K562 (cell line): ENCODE results near the gene PDCL3. TPM values are rescaled to one million over a fixed set of nuclear protein-coding genes. Genes with fewer than 3 reads are reported as not detected.

Experiments
- ATAC-seq: fragments of 200-7000 bp; cut with Tn5 transposase; 3 replicates; pipeline ENCODE4 v1.9.1; 2020; ENCODE audit warnings: moderate library complexity
- BruUV-seq: library from RNA; stranded (reverse); fragments of 400-500 nt; replicated peaks from 2 replicates; lab custom pipeline; 2021; lab: Mats Ljungman, UMichigan
- CTCF ChIA-PET: fragments of 300-600 bp; formaldehyde crosslinking; extraction: SDS; loops from one replicate; lab custom pipeline; 2021; ENCODE audit warnings: low intra/inter-chr PET ratio; lab: Yijun Ruan, JAX
- POLR2A ChIA-PET: fragments of 300-600, 350-650 bp; sonication (Branson Sonifier 250); formaldehyde crosslinking; extraction: SDS; loops from one replicate; lab custom pipeline; 2021; ENCODE audit warnings: antibody characterized with exemption, inconsistent platforms; lab: Yijun Ruan, JAX
- DNase-seq, 4 experiments: peaks; one replicate each; pipeline versions ENCODE4 v3.0.0 to v3.0.0-alpha.2; 2011 to 2018; ENCODE audit warnings: low spot score in 3 of 4, mixed read lengths in 3 of 4; ENCODE audit errors: extremely low read depth in 1 of 4
- FAIRE-seq: peaks from 2 replicates; lab custom pipeline; 2011; peaks lifted over from hg19 to GRCh38; lab: Jason Lieb, UNC
- H2AFZ ChIP-seq: 2 replicates; pipeline ENCODE4 v1.6.0; 2011; ENCODE audit warnings: low read depth, low read length, control low read depth, inconsistent platforms
- H3K27ac ChIP-seq: fragments of 200-600 bp; 3 replicates; pipeline ENCODE4 v1.8.0; 2011; ENCODE audit warnings: low read depth, mild to moderate bottlenecking, control low read depth, inconsistent platforms, low read length, moderate library complexity, mixed read lengths; ENCODE audit errors: extremely low read depth
- H3K27me3 ChIP-seq, 2 experiments: fragments of 300-600 bp in 1 of 2; 2 replicates in 1 of 2; 3 replicates in 1 of 2; pipeline versions ENCODE4 v1.6.0 to v1.8.0; 2011; ENCODE audit warnings: inconsistent platforms in 2 of 2, low read length in 2 of 2, mild to moderate bottlenecking in 1 of 2, mixed read lengths in 1 of 2, moderate library complexity in 1 of 2; ENCODE audit not compliant: control insufficient read depth in 2 of 2, insufficient read depth in 2 of 2
- H3K36me3 ChIP-seq: fragments of 300-600 bp; 3 replicates; pipeline ENCODE4 v1.8.0; 2011; ENCODE audit warnings: mild to moderate bottlenecking, low read length, inconsistent platforms; ENCODE audit not compliant: control insufficient read depth, insufficient read depth
- H3K4me1 ChIP-seq, 2 experiments: fragments of 200-600 bp in 1 of 2; replicated peaks in 1 of 2; 2 replicates in 1 of 2; 3 replicates in 1 of 2; pipeline versions ENCODE4 v1.5.1 to v1.8.0; 2011; ENCODE audit warnings: inconsistent platforms in 2 of 2, low read length in 2 of 2, mild to moderate bottlenecking in 1 of 2, mixed read lengths in 1 of 2, moderate library complexity in 1 of 2; ENCODE audit not compliant: control insufficient read depth in 2 of 2, insufficient read depth in 2 of 2
- H3K4me2 ChIP-seq: 2 replicates; pipeline ENCODE4 v1.6.1; 2011; ENCODE audit warnings: low read length, control low read depth, inconsistent platforms, mixed read lengths; ENCODE audit not compliant: insufficient read depth
- H3K4me3 ChIP-seq: fragments of 200-600 bp; sonication (generic), shearing (Covaris generic); 2 replicates; pipeline ENCODE4 v1.5.1; 2016; ENCODE audit warnings: control low read depth, inconsistent platforms
- H3K79me2 ChIP-seq: fragments of 200-600 bp; 3 replicates; pipeline ENCODE4 v1.8.0; 2011; ENCODE audit warnings: low read length, inconsistent platforms; ENCODE audit not compliant: control insufficient read depth, insufficient read depth
- H3K9ac ChIP-seq, 2 experiments: 2 replicates each; pipeline versions ENCODE4 v1.6.0 to v1.6.1; 2011; ENCODE audit warnings: low read depth in 2 of 2, low read length in 2 of 2, control low read depth in 1 of 2, inconsistent platforms in 1 of 2, mild to moderate bottlenecking in 1 of 2, mixed read lengths in 1 of 2; ENCODE audit not compliant: insufficient read depth in 1 of 2
- H3K9me1 ChIP-seq: one replicate; pipeline ENCODE4 v1.6.0; 2011; ENCODE audit warnings: inconsistent platforms, mild to moderate bottlenecking, low read length, moderate library complexity; ENCODE audit not compliant: control insufficient read depth, insufficient read depth
- H3K9me3 ChIP-seq: replicated peaks from 2 replicates; pipeline ENCODE4 v1.5.1; 2011; ENCODE audit warnings: low read depth, low read length, inconsistent platforms; ENCODE audit not compliant: control insufficient read depth, insufficient read depth
- H4K20me1 ChIP-seq: replicated peaks from 2 replicates; pipeline ENCODE4 v1.6.1; 2011; ENCODE audit warnings: low read length, inconsistent platforms, mixed read lengths; ENCODE audit not compliant: control insufficient read depth, insufficient read depth
- ATF6 ChIP-seq: sonication (generic); formaldehyde crosslinking; IDR thresholded peaks from 2 replicates; pipeline ENCODE4 v1.4.0; 2020; ENCODE audit warnings: mild to moderate bottlenecking, missing genetic modification reagents
- CBX2 ChIP-seq: fragments of 200-600 bp; sonication (generic); IDR thresholded peaks from one replicate; pipeline ENCODE4 v1.6.1; 2012; ENCODE audit warnings: mild to moderate bottlenecking, low read length, inconsistent platforms; ENCODE audit not compliant: insufficient read depth, poor library complexity, severe bottlenecking
- CSDE1 ChIP-seq, 2 experiments: fragments of 450-650 bp; IDR thresholded peaks; 2 replicates each; pipeline ENCODE4 v1.6.1; 2016; ENCODE audit warnings: mild to moderate bottlenecking in 1 of 2
- E2F1 ChIP-seq: sonication (generic); formaldehyde crosslinking; IDR thresholded peaks from 2 replicates; pipeline ENCODE4 v1.8.1; 2023; ENCODE audit warnings: mild to moderate bottlenecking, missing genetic modification reagents, moderate library complexity
- NELFE ChIP-seq: IDR thresholded peaks from 2 replicates; pipeline ENCODE4 v1.6.1; 2011; ENCODE audit warnings: mild to moderate bottlenecking; ENCODE audit not compliant: insufficient read depth, insufficient read length
- NR2C1 ChIP-seq, 2 experiments: fragments of 450-650 bp; IDR thresholded peaks; 2 replicates each; pipeline ENCODE4 v1.6.1; 2017; ENCODE audit warnings: mild to moderate bottlenecking in 2 of 2, antibody characterized with exemption in 1 of 2, inconsistent platforms in 1 of 2, missing compliant biosample characterization in 1 of 2, missing genetic modification characterization in 1 of 2
- PYGO2 ChIP-seq: fragments of 450-650 bp; IDR thresholded peaks from 2 replicates; pipeline ENCODE4 v1.6.1; 2016; ENCODE audit warnings: mild to moderate bottlenecking, missing genetic modification characterization, moderate library complexity, missing compliant biosample characterization
- TCF15 ChIP-seq: fragments of 250-450 bp; sonication (Bioruptor Pico); IDR thresholded peaks from 2 replicates; pipeline ENCODE4 v1.8.0; 2022; ENCODE audit warnings: moderate library complexity, mild to moderate bottlenecking, inconsistent platforms
- U2AF2 ChIP-seq: fragments of 200-400 bp; formaldehyde crosslinking; optimal IDR thresholded peaks from 2 replicates; pipeline ENCODE3; 2017; ENCODE audit warnings: low read depth, mild to moderate bottlenecking, low read length
- ZNF696 ChIP-seq: fragments of 250-450 bp; sonication (Bioruptor Pico); conservative IDR thresholded peaks from 2 replicates; pipeline ENCODE4 v1.4.0; 2020; ENCODE audit warnings: mild to moderate bottlenecking, moderate library complexity
- WGBS: fragments of 100-300 bp; shearing (Covaris generic); methylation state at CpG from one replicate; pipeline ENCODE4 v1.1.6; 2016; ENCODE audit warnings: low coverage, mixed read lengths; ENCODE audit not compliant: insufficient coverage; ENCODE audit errors: missing lambda C conversion rate; 5-methylcytosine and 5-hydroxymethylcytosine counted together
- in situ Hi-C: fragments of 300-500 bp; cut with MboI; formaldehyde crosslinking; loops from 4 replicates; pipeline ENCODE4 v1.15.0; 2018; ENCODE audit warnings: inconsistent platforms, mixed read lengths
- intact Hi-C: fragments of 100-400 bp; cut with micrococcal nuclease; formaldehyde crosslinking; loops from 2 replicates; pipeline ENCODE4 v1.14.2; 2022
- polyA plus RNA-seq, 8 experiments: library from polyadenylated mRNA; depleted of rRNA in 4 of 8; stranded (reverse) in 5 of 8; unstranded in 3 of 8; fragments of >200 nt; fragmentation: Nextera tagmentation in 2 of 8; fragmentation: Illumina TruSeq in 1 of 8; extraction: Ambion mirVana in 2 of 8; extraction: Trizol in 1 of 8; gene quantifications; 2 replicates each; pipeline versions ENCODE4 v1.2.1 to v1.2.3, GENCODE V29; 2011 to 2014; ENCODE audit warnings: inconsistent platforms in 1 of 8, missing spikeins in 1 of 8
- total RNA-seq, 7 experiments: library from RNA; depleted of rRNA in 6 of 7; stranded (reverse); fragments of >200 nt in 6 of 7; fragmentation: Illumina TruSeq in 2 of 7; extraction: Trizol in 2 of 7; gene quantifications; 2 replicates each; pipeline versions ENCODE4 v1.2.1 to v1.2.3, GENCODE V29; 2011 to 2021; ENCODE audit warnings: low replicate concordance in 1 of 7

PDCL3 gene
- total and polyA plus RNA-seq, 9 of the 15 experiments (the other 6 are each of a cell fraction or from before 2014, with no cell fraction given): 16.6 to 76.7 (median 26.9) TPM

- intact Hi-C loops: no loop called here
- Histone ChIP-seq H3K4me2 (no peak overlapping the region), H3K36me3 (no peaks in the 10 kb centered on the region), H2AFZ (peak overlapping the region; percentile 22), H3K9ac (no peak overlapping the region), H3K4me1 (peaks cover 4 to 13% of the 10 kb centered on the region in 2 experiments; a peak in 3 of 5 replicates), H4K20me1 (peaks cover 2% of the 10 kb centered on the region; the same call in 1 of the 2 replicates), H3K4me3 (no peak overlapping the region), H3K9me1 (no peaks in the 10 kb centered on the region), H3K9me3 (no peaks in the 10 kb centered on the region), H3K79me2 (no peaks in the 10 kb centered on the region), H3K27ac (no peak overlapping the region), H3K27me3 (no peaks in the 10 kb centered on the region)
- ChIA-PET CTCF (no interaction called here), POLR2A (interaction anchor here (0.7 to 1.5 kb wide), 2 partner anchors 10 to 22 kb away, joined by 3 read pairs; no protein-coding TSS in a partner anchor)
- ATAC-seq (no peak), DNase-seq (no peak), FAIRE-seq (no peak)
- no TSS peak for BruUV-seq
- 13% methylated on average over 1 of the region's 1 CpG for WGBS
- in situ Hi-C loops: no loop called here
- TF ChIP-seq ZNF696 (CRISPR knock-in tag): no peak
- no peak for TF ChIP-seq NR2C1 (IDR thresholded peaks at IDR 0.05)
- TF ChIP-seq NR2C1 (tag; IDR thresholded peaks at IDR 0.05): no peak
- no peak for TF ChIP-seq U2AF2
- TF ChIP-seq PYGO2: no peak
- TF ChIP-seq NELFE: no peak
- no peak for TF ChIP-seq CBX2
- TF ChIP-seq E2F1 (CRISPR knock-in tag): no peak
- no peak for TF ChIP-seq ATF6
- no peak for TF ChIP-seq TCF15 (CRISPR knock-in tag)
- no peak for TF ChIP-seq CSDE1 (IDR thresholded peaks at IDR 0.05)
Measured at GRCh38 chr2:100517556-100517955, 45.2 kb upstream of the PDCL3 start.
